ENCODE results near the gene KRAS. TPM values are rescaled to one million over a fixed set of nuclear protein-coding genes. Genes with fewer than 3 reads are reported as not detected.

The KRAS gene
- total and polyA plus RNA-seq, 2 donors from 2014 or later, result 7.5 to 43.7 TPM

DNA sequence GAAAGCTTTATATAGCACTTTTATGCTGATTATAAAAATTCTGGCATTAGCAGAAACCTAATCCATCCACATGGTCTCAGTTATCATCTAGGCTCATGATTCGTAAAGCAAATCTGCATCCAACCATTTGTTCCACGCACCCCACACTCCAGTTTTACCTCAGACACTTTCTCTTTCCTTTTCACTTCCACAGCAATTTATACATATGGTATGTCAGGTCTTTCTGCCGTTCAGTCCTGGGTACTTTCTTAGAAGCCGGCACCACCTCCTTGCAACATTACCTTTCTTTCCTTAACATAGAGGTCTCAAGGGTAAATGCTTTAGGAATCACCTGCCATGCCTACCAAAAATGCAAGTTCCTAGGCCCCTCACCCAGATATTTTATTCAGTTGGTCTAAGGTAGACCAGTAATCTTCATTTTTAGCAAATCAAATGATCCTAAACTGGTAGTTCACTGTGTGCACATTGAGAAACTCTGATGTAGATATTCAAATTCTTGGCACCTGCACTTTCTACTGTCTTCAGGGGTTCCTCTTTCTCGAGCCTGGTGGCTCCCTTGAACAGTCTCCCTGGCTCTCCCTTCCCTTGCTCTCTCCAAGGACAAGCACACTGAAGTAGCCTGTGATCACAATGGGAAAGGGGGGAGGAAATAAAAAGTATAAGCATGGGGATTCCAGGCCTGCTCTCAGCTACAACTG, 2.8 kb upstream of the KRAS start:
- no peak overlapping the region for H3K9ac ChIP-seq (ENCODE audit: low read length in 3 of 3)
- peaks cover 0 to 5% (median 3%) of the 10 kb centered on the region in 3 donors for H3K4me1 ChIP-seq (ENCODE audit: control insufficient read depth in 2 of 3, insufficient read depth in 2 of 3, low read depth in 1 of 3, low read length in 3 of 3)
- H3K27ac ChIP-seq (ENCODE audit: low read depth in 2 of 2, low read length in 2 of 2), result no peak overlapping the region
- intact Hi-C loops (cut with DNase I), result no loop called here
- FAIRE-seq (no peak), DNase-seq (no peak)
- TF ChIP-seq, protein P1, sequence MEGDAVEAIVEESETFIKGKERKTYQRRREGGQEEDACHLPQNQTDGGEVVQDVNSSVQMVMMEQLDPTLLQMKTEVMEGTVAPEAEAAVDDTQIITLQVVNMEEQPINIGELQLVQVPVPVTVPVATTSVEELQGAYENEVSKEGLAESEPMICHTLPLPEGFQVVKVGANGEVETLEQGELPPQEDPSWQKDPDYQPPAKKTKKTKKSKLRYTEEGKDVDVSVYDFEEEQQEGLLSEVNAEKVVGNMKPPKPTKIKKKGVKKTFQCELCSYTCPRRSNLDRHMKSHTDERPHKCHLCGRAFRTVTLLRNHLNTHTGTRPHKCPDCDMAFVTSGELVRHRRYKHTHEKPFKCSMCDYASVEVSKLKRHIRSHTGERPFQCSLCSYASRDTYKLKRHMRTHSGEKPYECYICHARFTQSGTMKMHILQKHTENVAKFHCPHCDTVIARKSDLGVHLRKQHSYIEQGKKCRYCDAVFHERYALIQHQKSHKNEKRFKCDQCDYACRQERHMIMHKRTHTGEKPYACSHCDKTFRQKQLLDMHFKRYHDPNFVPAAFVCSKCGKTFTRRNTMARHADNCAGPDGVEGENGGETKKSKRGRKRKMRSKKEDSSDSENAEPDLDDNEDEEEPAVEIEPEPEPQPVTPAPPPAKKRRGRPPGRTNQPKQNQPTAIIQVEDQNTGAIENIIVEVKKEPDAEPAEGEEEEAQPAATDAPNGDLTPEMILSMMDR (IDR thresholded peaks at IDR 0.05; ENCODE audit: borderline replicate concordance, extremely low read depth, insufficient read depth), result no peak
- no peaks in the 10 kb centered on the region for H3K36me3 ChIP-seq (ENCODE audit: control insufficient read depth in 2 of 3, insufficient read depth in 3 of 3, low read length in 3 of 3)
- H3K4me3 ChIP-seq (ENCODE audit: low read length in 3 of 3), result no peak overlapping the region
- no peaks in the 10 kb centered on the region for H3K27me3 ChIP-seq (ENCODE audit: control insufficient read depth, insufficient read depth, low read length)
- H3K9me3 ChIP-seq (ENCODE audit: control insufficient read depth in 2 of 3, insufficient read depth in 1 of 3, low read length in 3 of 3), result no peaks in the 10 kb centered on the region

DNA sequence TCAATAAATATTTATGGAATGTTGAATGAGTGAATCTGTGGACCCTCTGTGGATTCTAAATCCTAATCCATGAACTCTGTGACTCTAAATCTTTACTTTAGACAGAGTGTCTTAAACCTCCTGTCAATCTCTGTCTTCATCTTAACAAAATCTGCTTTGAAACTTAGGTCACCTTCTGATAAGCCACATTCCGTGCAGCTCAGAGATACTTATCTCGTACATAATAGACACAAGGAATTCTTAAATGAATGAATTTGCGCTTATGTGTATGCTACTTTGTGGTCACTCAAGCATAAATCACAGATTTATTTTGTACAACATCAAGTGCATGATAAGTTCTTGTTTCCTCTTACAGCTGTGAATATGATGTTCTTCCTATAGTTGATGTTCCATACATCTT, 2.2 kb upstream of the KRAS start:
- peaks cover 0 to 5% (median 3%) of the 10 kb centered on the region in 3 donors for H3K4me1 ChIP-seq (ENCODE audit: control insufficient read depth in 2 of 3, insufficient read depth in 2 of 3, low read depth in 1 of 3, low read length in 3 of 3)
- no peak overlapping the region for H3K9ac ChIP-seq (ENCODE audit: low read length in 3 of 3)
- DNase-seq (no peak), FAIRE-seq (no peak)
- intact Hi-C loops (cut with DNase I), result no loop called here
- H3K27ac ChIP-seq (ENCODE audit: low read depth in 2 of 2, low read length in 2 of 2), result no peak overlapping the region
- H3K36me3 ChIP-seq (ENCODE audit: control insufficient read depth in 2 of 3, insufficient read depth in 3 of 3, low read length in 3 of 3), result no peaks in the 10 kb centered on the region
- no peak overlapping the region for H3K4me3 ChIP-seq (ENCODE audit: low read length in 3 of 3)
- H3K9me3 ChIP-seq (ENCODE audit: control insufficient read depth in 2 of 3, insufficient read depth in 1 of 3, low read length in 3 of 3), result no peaks in the 10 kb centered on the region
- TF ChIP-seq, protein P1 (IDR thresholded peaks at IDR 0.05; ENCODE audit: borderline replicate concordance, extremely low read depth, insufficient read depth), result no peak
- no peaks in the 10 kb centered on the region for H3K27me3 ChIP-seq (ENCODE audit: control insufficient read depth, insufficient read depth, low read length)

DNA sequence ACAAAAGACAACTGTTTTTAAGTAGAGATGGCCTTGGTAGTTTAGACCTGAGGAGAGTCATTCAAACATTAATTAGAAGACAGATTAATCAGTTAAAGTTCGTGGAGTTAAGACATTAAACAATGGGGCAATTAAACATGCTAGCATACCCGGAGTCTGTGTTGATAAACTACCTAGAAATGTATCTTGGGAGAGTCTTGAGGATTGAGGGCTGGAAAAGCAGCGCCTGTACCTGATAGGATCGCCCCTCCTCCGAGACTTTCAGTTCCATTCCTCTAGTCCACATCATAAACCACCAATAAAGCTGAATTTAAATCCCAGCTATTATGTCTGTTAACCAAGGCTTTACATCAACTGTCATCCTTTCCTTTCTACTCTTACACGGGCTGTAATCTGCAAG, 1.0 kb upstream of the KRAS start:
- Histone ChIP-seq H3K4me3 (ENCODE audit: low read length in 3 of 3) (peak overlapping the region; percentile 56 to 82 (median 63)), H3K9me3 (ENCODE audit: control insufficient read depth in 2 of 3, insufficient read depth in 1 of 3, low read length in 3 of 3) (no peaks in the 10 kb centered on the region), H3K4me1 (ENCODE audit: control insufficient read depth in 2 of 3, insufficient read depth in 2 of 3, low read depth in 1 of 3, low read length in 3 of 3) (peaks cover 0 to 7% (median 0%) of the 10 kb centered on the region in 3 donors), H3K27me3 (ENCODE audit: control insufficient read depth, insufficient read depth, low read length) (no peaks in the 10 kb centered on the region), H3K36me3 (ENCODE audit: control insufficient read depth in 2 of 3, insufficient read depth in 3 of 3, low read length in 3 of 3) (no peaks in the 10 kb centered on the region), H3K27ac (ENCODE audit: low read depth in 2 of 2, low read length in 2 of 2) (peak overlapping the region; percentile 74 to 79), H3K9ac (ENCODE audit: low read length in 3 of 3) (peak overlapping the region in 2 of 3 donors; percentile 41 to 77)
- intact Hi-C loops (cut with DNase I), result no loop called here
- DNase-seq (peak in 1 of 5 donors; percentile 29), FAIRE-seq (no peak)
- TF ChIP-seq, protein P1 (IDR thresholded peaks at IDR 0.05; ENCODE audit: borderline replicate concordance, extremely low read depth, insufficient read depth), result no peak

All from kidney (tissue), 14 donors.